ENCODE results near the gene CCL22.

- TF ChIP-seq, protein P1, sequence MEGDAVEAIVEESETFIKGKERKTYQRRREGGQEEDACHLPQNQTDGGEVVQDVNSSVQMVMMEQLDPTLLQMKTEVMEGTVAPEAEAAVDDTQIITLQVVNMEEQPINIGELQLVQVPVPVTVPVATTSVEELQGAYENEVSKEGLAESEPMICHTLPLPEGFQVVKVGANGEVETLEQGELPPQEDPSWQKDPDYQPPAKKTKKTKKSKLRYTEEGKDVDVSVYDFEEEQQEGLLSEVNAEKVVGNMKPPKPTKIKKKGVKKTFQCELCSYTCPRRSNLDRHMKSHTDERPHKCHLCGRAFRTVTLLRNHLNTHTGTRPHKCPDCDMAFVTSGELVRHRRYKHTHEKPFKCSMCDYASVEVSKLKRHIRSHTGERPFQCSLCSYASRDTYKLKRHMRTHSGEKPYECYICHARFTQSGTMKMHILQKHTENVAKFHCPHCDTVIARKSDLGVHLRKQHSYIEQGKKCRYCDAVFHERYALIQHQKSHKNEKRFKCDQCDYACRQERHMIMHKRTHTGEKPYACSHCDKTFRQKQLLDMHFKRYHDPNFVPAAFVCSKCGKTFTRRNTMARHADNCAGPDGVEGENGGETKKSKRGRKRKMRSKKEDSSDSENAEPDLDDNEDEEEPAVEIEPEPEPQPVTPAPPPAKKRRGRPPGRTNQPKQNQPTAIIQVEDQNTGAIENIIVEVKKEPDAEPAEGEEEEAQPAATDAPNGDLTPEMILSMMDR (IDR thresholded peaks at IDR 0.05; ENCODE audit: borderline replicate concordance, extremely low read depth, low read length, poor library complexity, severe bottlenecking), result no peak
- no peak for TF ChIP-seq EZH2 (IDR thresholded peaks at IDR 0.05; ENCODE audit: borderline replicate concordance, low read depth, low read length, severe bottlenecking)
Observed at GRCh38 chr16:57355898-57356414, 2.6 kb upstream of the CCL22 start.
